Hepatocyte (in vitro differentiated cells): Measurements from ENCODE around the gene VRK1.

Experiments
- EZH2 ChIP-seq: fragments of 200-600 bp; sonication (generic); IDR thresholded peaks from 2 replicates; pipeline ENCODE4 v1.6.1; 2016; ENCODE audit warnings: antibody characterized with exemption, mild to moderate bottlenecking, borderline replicate concordance
- TF ChIP-seq, protein P1 (sequence below): fragments of 200-600 bp; sonication (generic); IDR thresholded peaks from 2 replicates; pipeline ENCODE4 v1.5.1; 2016; ENCODE audit warnings: antibody characterized with exemption, mild to moderate bottlenecking; ENCODE audit not compliant: poor library complexity

DNA sequence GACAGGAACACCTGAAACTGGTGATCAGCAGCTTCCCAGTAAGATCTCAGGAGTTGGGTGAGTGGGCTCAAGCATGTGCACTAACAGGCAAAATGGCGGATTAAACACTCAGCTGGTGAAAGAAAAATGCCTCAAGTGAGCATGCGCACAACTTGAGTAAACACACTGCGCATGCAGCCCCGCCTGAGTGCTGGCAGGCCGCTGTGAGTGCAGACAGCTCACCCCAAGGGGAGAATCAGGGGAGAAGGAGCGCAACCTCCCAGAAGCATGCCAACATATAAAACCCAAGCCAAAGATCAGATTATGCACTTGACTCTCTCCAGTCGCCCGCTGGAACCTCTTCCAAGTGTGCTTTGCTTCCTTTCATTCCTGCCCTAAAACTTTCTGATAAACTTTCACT is 125.8 kb downstream of the VRK1 start:
- TF ChIP-seq, protein P1, sequence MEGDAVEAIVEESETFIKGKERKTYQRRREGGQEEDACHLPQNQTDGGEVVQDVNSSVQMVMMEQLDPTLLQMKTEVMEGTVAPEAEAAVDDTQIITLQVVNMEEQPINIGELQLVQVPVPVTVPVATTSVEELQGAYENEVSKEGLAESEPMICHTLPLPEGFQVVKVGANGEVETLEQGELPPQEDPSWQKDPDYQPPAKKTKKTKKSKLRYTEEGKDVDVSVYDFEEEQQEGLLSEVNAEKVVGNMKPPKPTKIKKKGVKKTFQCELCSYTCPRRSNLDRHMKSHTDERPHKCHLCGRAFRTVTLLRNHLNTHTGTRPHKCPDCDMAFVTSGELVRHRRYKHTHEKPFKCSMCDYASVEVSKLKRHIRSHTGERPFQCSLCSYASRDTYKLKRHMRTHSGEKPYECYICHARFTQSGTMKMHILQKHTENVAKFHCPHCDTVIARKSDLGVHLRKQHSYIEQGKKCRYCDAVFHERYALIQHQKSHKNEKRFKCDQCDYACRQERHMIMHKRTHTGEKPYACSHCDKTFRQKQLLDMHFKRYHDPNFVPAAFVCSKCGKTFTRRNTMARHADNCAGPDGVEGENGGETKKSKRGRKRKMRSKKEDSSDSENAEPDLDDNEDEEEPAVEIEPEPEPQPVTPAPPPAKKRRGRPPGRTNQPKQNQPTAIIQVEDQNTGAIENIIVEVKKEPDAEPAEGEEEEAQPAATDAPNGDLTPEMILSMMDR, result no peak
- TF ChIP-seq EZH2, result no peak
